HG03045 (cell line): ENCODE results near the gene CTSK.

Experiments
- ATAC-seq: cut with Tn5 transposase; IDR thresholded peaks from one replicate; pipeline ENCODE4 v1.9.1; 2021; ENCODE audit warnings: mild to moderate bottlenecking, moderate library complexity; ENCODE audit not compliant: unreplicated experiment

The CTSK gene

DNA sequence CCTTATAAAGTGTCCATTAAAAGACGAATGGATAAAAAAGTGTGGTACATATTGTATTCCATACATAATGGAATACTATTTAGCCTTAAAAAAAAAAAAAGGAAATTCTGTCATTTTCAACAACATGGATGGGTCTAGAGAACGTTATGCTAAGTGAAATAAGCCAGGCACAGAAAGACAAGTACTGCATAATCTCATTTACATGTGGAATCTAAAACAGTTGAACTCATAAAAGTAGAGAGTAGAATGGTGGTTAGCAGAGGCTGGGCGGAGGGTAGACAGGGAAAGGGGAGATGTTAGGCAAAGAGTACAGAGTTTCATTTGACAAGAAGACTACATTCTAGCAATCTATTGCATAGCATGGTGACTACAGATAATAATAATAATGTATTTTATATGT lies 45.0 kb downstream of the CTSK start:
- no peak for ATAC-seq

DNA sequence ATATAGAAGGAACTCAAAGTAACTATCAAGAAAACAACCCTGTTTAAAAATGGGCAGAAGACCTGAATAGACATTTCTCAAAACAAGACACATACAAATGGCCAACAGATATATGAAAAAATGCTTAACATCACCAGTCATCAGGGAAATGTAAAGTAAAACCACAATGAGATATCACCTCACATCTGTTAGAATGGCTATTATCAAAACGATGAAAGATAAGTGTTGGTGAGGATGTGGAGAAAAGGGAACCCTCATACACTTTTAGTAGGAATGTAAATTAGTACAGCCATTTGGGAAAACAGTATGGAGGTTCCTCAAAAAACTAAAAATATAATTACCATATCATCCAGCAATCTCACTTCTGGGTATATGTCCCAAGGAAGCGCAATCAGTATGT lies 45.5 kb downstream of the CTSK start:
- ATAC-seq = no peak

DNA sequence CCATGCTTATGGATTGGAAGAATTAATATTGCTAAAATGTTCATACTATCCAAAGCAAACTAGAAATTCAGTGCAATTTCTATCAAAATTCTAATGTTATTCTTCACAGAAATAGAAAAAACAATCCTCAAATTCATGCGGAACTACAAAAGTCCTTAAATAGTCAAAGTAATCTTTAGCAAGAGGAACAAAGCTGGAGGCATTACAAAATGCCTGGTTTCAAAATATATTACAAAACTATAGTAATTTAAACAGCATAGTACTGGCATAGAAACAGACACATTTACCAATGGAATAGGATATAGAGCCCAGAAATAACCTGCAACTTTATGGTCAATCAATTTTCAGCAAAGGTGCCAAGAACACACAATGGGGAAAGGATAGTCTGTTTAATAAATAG lies 46.3 kb downstream of the CTSK start:
- no peak for ATAC-seq

DNA sequence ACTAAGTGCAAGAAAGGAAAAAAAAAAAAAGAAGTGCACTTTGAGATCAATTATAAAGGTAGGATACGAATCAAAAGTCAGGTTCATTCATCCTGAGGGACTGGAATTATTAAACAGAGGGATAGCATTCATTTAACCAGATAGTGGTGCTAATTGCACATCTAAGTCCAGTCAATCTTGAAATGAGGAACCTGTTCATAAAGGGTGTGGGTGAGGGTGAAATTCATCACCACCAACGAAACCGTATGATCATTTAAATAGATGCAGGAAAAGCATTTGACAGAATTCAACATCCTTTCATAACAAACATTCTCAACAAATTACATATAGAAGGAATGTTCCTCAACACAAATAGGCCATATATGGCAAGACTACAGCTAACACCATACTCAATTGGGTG lies 48.0 kb downstream of the CTSK start:
- ATAC-seq = no peak

DNA sequence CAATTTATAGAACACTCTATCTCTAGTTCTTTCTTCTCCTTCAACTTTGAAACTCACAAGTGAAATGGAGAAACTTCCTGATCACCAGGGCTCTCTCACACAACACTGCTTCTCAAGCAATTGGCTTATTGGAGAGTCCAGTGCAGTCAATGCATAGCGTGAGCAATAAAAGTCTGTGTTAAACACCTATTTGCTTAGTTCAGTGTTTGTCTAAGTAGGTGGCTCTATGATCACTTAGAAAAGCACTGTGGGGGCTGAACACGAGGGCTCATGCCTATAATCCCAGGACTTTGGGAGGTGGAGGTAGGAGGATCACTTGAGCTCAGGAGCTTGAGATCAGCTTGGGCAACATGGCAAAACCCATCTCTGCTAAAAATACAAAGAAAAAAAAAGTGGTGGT lies 54.6 kb downstream of the CTSK start:
- ATAC-seq = no peak

DNA sequence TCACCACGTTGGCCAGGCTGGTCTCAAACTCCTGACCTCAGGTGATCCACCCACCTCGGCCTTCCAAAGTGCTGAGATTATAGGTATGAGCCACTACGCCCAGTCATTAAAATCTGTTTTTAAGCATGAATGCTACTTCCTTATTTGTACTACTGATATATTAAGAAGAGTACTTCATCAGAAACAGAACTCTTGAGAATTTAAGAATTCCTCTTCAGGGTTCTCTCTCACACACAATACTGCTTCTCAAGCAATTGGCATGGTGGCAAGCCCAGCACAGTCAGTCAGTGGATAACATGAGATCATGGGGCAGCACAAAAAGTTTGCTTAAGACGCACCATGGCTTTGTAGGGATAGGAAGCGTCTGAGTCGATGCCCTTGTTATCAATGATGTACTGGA lies 56.6 kb downstream of the CTSK start:
- ATAC-seq = no peak

DNA sequence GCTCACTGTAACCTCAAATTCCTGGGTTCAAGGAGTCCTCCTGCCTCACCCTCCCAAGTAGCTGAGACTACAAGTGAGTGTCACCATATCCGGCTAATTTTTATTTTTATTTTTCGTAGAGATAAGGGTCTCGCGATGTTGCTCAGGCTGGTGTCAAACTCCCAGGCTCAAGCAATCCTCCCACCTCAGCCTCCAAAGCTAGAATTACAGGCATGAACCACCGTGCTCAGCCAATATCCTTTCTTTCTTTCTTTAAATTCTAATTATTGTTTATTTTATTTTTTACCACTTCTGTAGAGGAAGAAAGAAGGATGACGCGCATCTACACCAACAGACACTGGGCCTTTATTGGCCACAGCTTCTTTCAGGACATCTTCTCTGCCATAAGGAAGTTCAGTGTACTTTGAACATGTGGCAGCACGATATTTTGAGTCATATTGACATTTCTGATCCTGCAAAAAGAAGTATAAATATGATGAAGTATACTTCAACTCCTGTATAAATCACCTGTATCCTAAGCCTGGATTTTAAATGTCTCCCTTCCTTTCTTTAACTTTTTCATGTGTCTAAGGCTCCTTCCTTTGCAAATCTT lies 58.2 kb downstream of the CTSK start:
- no peak for ATAC-seq

DNA sequence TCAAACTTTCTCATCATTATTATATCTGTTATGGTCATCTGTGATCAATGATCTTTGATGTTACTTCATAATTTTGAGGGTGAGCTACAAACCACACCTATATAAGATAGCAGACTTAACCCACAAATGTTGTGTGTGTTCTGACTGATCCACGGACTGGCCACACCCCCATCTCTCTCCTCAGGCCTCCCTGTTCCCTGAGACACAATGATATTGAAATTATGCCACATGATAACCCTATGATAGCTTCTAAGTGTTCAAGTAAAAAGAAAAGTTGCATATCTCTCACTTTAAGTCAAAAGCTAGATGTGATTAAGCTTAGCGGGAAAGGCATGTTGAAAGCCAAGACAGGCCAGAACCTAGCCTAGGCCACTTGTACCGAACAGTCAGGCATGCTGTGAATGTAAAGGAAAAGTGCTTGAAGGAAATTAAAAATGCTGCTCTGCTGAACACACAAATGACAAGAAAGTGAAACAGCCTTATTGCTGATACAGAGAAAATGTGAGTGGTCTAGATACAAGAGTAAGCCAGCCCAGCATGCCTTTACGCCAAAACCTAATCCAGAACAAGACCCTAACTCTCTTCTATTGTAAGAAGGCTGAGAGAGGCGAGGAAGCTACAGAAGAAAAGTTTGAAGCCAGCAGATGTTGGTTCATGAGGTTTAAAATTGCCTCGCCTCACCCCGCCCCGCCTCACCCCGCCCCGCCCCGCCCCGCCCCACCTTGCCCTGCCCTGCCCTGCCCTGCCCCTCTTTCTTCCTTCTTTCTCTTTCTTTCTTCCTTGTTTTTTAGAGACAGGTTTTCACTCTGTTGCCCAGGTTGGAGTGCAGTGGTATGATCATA lies 59.0 kb downstream of the CTSK start:
- no peak for ATAC-seq
